Activated B cell treated with CpG ODN at 0.5 μM for 24 hours (primary cell): Measurements from ENCODE around the gene AP4S1. TPM values are rescaled to one million over a fixed set of nuclear protein-coding genes. Genes with fewer than 3 reads are reported as not detected.
"Not testable (repeated sequence)": the region's sequence is repeated elsewhere in the genome, so short reads cannot be mapped to it uniquely, and the experiment has no call there.

Source experiments
- ATAC-seq: fragments of 200-7000 bp; cut with Tn5 transposase; one replicate; pipeline ENCODE4 v1.10.0; 2021; ENCODE audit warnings: low read depth, mild to moderate bottlenecking, moderate library complexity
- CTCF ChIA-PET: fragments of 350-600 bp; sonication (Branson Sonifier 250); formaldehyde crosslinking; loops from one replicate; lab custom pipeline; 2021; ENCODE audit warnings: antibody characterized with exemption; lab: Charles Lee
- POLR2A ChIA-PET: fragments of 350-600 bp; sonication (Branson Sonifier 250); formaldehyde crosslinking; loops from one replicate; lab custom pipeline; 2021; ENCODE audit warnings: antibody characterized with exemption; lab: Charles Lee
- DNase-seq: peaks from one replicate; pipeline ENCODE4 v3.0.0; 2022
- H3K27ac Mint-ChIP-seq: one replicate; pipeline ENCODE4 v1.8.0; 2020; ENCODE audit warnings: mixed read lengths
- H3K27me3 Mint-ChIP-seq: one replicate; pipeline ENCODE4 v1.8.0; 2021; ENCODE audit warnings: mixed read lengths
- H3K36me3 Mint-ChIP-seq: one replicate; pipeline ENCODE4 v1.8.0; 2021; ENCODE audit warnings: low read depth, mixed read lengths
- H3K4me1 Mint-ChIP-seq: one replicate; pipeline ENCODE4 v1.8.0; 2021; ENCODE audit warnings: mixed read lengths
- H3K4me3 Mint-ChIP-seq: one replicate; pipeline ENCODE4 v1.8.0; 2020; ENCODE audit warnings: mild to moderate bottlenecking, mixed read lengths
- H3K9me3 Mint-ChIP-seq: one replicate; pipeline ENCODE4 v1.8.0; 2020; ENCODE audit warnings: mixed read lengths
- intact Hi-C: fragments of 100-400 bp; cut with micrococcal nuclease; formaldehyde crosslinking; loops from one replicate; pipeline ENCODE4 v1.15.1; 2024
- total RNA-seq: library from RNA; stranded (reverse); gene quantifications from 2 replicates; pipeline ENCODE4 v1.2.3, GENCODE V29; 2022
- TF ChIP-seq, protein P1 (sequence below): fragments of 200-600 bp; IDR thresholded peaks from one replicate; pipeline ENCODE4 v1.8.0; 2022; ENCODE audit warnings: antibody characterized with exemption, mild to moderate bottlenecking

The AP4S1 gene
- total RNA-seq, 1 donor from 2014 or later = 14.8 TPM

DNA sequence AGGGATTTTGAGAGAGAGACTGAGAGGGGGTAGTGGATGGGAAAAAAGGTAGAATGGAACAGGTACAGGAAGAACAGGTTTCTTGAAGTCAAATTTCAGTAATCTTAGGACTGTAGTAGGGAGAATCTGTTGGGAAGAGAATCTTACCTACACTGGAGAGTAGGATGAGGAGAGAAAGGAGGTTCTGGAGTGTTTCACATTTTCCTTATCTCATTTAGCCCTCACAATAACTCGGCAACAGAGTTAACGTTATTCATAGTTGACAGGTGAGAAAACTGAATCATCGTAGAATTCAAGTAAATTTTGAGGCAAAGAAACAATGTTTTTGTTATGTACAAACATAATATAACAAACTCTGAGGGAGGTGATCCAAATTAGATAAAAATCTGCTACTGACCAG, 17.9 kb downstream of the AP4S1 start:
- Mint-ChIP-seq H3K27ac (no peak overlapping the region), H3K36me3 (peaks cover 2% of the 10 kb centered on the region), H3K9me3 (no peaks in the 10 kb centered on the region), H3K4me1 (peaks cover 4% of the 10 kb centered on the region), H3K4me3 (no peak overlapping the region), H3K27me3 (no peaks in the 10 kb centered on the region)
- POLR2A ChIA-PET = interaction anchor here (0.6 kb wide), 1 partner anchor 305 kb away, joined by 3 read pairs; no protein-coding TSS in a partner anchor
- TF ChIP-seq, protein P1, sequence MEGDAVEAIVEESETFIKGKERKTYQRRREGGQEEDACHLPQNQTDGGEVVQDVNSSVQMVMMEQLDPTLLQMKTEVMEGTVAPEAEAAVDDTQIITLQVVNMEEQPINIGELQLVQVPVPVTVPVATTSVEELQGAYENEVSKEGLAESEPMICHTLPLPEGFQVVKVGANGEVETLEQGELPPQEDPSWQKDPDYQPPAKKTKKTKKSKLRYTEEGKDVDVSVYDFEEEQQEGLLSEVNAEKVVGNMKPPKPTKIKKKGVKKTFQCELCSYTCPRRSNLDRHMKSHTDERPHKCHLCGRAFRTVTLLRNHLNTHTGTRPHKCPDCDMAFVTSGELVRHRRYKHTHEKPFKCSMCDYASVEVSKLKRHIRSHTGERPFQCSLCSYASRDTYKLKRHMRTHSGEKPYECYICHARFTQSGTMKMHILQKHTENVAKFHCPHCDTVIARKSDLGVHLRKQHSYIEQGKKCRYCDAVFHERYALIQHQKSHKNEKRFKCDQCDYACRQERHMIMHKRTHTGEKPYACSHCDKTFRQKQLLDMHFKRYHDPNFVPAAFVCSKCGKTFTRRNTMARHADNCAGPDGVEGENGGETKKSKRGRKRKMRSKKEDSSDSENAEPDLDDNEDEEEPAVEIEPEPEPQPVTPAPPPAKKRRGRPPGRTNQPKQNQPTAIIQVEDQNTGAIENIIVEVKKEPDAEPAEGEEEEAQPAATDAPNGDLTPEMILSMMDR = no peak
- intact Hi-C loops = no loop called here
- DNase-seq (no peak), ATAC-seq (no peak)
- CTCF ChIA-PET = no interaction called here

DNA sequence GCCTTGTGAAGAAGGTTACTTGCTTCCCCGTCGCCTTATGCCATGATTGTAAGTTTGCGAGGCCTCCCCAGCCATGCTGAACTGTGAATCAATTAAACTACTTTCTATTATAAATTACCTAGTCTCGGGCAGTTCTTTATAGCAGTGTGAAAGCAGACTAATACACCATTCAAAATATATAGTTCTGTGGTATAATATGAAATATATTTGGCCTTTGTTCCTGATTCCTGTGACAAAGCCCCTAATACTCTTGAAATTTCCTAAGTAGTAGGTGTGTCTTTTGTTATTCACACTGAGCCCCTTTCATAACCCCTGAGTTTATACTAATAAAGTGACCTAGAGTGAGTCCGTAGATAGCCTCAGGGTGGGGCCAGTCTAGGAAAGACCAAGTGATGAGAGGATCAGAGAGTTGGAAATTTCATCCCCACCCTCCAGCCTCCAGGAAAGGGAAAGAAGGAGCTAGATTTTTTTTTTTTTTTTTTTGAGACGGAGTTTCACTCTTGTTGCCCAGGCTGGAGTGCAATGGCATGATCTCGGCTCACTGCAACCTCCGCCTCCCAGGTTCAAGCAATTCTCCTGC, 20.1 kb downstream of the AP4S1 start:
- ChIA-PET POLR2A (interaction anchor here (0.7 kb wide), 2 partner anchors 21 to 296 kb away, joined by 4 to 6 read pairs; no protein-coding TSS in a partner anchor), CTCF (no interaction called here)
- H3K4me1 Mint-ChIP-seq = peaks cover 4% of the 10 kb centered on the region
- no peak overlapping the region for H3K4me3 Mint-ChIP-seq
- H3K36me3 Mint-ChIP-seq = peaks cover 4% of the 10 kb centered on the region
- intact Hi-C loops = no loop called here
- ATAC-seq = no peak
- DNase-seq = no peak
- H3K27me3 Mint-ChIP-seq = no peaks in the 10 kb centered on the region
- no peaks in the 10 kb centered on the region for H3K9me3 Mint-ChIP-seq
- TF ChIP-seq, protein P1 = no peak
- no peak overlapping the region for H3K27ac Mint-ChIP-seq

DNA sequence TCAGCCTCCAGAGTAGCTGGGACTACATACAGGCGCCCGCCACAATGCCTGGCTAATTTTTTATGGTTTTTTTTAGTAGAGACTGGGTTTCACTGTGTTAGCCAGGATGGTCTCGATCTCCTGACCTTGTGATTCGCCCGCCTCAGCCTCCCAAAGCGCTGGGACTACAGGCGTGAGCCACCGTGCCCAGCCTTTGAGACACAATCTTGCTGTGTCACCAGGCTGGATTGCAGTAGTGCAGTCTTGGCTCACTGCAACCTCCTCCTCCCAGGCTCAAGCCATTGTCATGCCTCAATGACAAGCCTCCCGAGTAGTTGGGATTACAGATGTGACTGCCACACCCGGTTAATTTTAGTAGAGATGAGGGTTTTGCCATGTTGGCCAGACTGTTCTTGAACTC, 22.1 kb downstream of the AP4S1 start:
- Mint-ChIP-seq H3K4me3 (no peak overlapping the region), H3K36me3 (peaks cover 9% of the 10 kb centered on the region), H3K27me3 (no peaks in the 10 kb centered on the region), H3K4me1 (peaks cover 4% of the 10 kb centered on the region), H3K9me3 (no peaks in the 10 kb centered on the region), H3K27ac (no peak overlapping the region)
- ATAC-seq (no peak), DNase-seq (no peak)
- CTCF ChIA-PET = no interaction called here
- TF ChIP-seq, protein P1 = no peak
- intact Hi-C loops = no loop called here
- POLR2A ChIA-PET = no interaction called here

DNA sequence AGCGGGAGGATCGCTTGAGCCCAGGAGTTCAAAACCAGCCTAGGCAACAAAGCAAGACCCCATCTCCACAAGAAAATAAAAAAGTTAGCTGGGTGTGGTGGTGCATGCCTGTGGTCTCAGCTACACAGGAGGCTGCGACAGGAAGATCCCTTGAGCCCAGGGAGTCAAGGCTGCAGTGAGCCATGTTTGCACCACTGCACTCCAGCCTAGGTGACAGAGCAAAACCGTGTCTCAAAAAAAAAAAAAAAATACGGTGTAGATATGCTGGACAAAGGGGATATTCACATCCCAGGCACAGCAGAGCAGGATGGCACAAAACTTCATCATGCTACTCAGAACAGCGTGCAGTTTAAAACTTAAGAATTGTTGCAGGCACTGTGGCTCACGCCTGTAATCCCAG, 25.6 kb downstream of the AP4S1 start:
- ATAC-seq = no peak
- Mint-ChIP-seq H3K27ac (no peak overlapping the region), H3K27me3 (no peaks in the 10 kb centered on the region), H3K4me1 (peaks cover 4% of the 10 kb centered on the region), H3K4me3 (no peak overlapping the region), H3K9me3 (no peaks in the 10 kb centered on the region), H3K36me3 (peaks cover 13% of the 10 kb centered on the region)
- TF ChIP-seq, protein P1 = no peak
- intact Hi-C loops = no loop called here
- ChIA-PET POLR2A (no interaction called here), CTCF (no interaction called here)
- no peak for DNase-seq

DNA sequence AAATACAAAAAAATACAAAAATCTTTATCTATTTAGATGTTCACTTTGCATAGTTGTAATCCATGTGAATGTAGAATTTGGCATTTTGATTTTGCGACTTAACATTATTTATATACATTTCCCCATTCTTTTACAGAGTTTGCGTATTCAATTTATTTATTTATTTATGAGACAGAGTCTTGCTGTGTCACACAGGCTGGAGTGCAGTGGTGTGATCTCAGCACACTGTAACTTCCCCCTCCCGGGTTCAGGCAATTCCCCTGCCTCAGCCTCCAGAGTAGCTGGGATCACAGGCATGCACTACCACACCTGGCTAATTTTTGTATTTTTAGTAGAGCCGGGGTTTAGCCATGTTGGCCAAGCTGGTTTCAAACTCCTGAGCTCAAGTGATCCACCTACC, 26.1 kb downstream of the AP4S1 start:
- intact Hi-C loops = no loop called here
- DNase-seq (no peak), ATAC-seq (no peak)
- no peaks in the 10 kb centered on the region for H3K27me3 Mint-ChIP-seq
- ChIA-PET POLR2A (no interaction called here), CTCF (no interaction called here)
- TF ChIP-seq, protein P1 = no peak
- peaks cover 4% of the 10 kb centered on the region for H3K4me1 Mint-ChIP-seq
- H3K27ac Mint-ChIP-seq = no peak overlapping the region
- H3K9me3 Mint-ChIP-seq = no peaks in the 10 kb centered on the region
- H3K36me3 Mint-ChIP-seq = peaks cover 13% of the 10 kb centered on the region
- H3K4me3 Mint-ChIP-seq = no peak overlapping the region

DNA sequence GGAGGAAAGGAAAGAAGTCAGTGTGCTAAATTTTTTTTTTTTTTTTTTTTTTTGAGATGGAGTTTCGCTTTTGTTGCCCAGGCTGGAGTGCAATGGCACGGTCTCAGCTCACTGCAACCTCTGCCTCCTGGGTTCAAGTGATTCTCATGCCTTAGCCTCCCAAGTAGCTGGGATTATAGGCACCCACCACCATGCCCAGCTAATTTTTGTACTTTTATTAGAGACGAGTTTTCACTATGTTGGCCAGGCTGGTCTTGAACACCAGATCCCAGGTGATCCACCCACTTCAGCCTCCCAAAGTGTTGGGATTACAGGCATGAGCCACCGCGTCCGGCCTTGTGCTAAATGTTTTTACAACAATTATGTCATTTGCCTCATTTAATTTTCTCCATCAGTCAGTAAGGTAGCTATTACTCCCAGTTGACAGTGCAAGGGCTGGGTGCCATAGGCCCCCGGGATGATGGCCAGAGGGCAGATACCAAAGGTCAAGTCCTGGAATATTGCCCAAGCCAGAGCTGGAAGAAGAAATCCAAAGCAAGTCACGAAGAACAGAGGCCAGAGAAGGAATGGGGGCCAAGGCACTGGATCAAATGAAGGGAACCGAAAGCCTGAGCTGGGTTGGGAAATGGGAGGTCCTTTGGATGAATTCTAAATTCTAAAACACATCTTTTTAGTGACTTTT, 27.6 kb downstream of the AP4S1 start:
- intact Hi-C loops, H3K4me1 Mint-ChIP-seq, DNase-seq, H3K4me3 Mint-ChIP-seq, ATAC-seq, H3K9me3 Mint-ChIP-seq, H3K27ac Mint-ChIP-seq, H3K27me3 Mint-ChIP-seq, CTCF ChIA-PET: not testable (repeated sequence)
- peaks cover 13% of the 10 kb centered on the region for H3K36me3 Mint-ChIP-seq
- POLR2A ChIA-PET = interaction anchor here (0.7 kb wide), 1 partner anchor 156 kb away, joined by 4 read pairs; no protein-coding TSS in a partner anchor
